ENCODE measurements around the gene CLCN7. TPM values are rescaled to one million over a fixed set of nuclear protein-coding genes. Genes with fewer than 3 reads are reported as not detected.

The CLCN7 gene
- polyA plus RNA-seq, 1 donor from 2014 or later = 40.9 TPM

- H2AFZ ChIP-seq (ENCODE audit: low read depth, low read length) = no peak overlapping the region
- H3K27me3 ChIP-seq (ENCODE audit: insufficient read depth, low read depth, low read length) = no peaks in the 10 kb centered on the region
- H4K20me1 ChIP-seq (ENCODE audit: insufficient read depth) = no peaks in the 10 kb centered on the region
- H3K9me3 ChIP-seq (ENCODE audit: low read length) = no peaks in the 10 kb centered on the region
- no peak overlapping the region for H3K27ac ChIP-seq (ENCODE audit: low read length)
- H3F3A ChIP-seq (ENCODE audit: insufficient read depth, low read length, poor library complexity, severe bottlenecking) = no peaks in the 10 kb centered on the region
- H3K36me3 ChIP-seq (ENCODE audit: insufficient read depth, low read length) = no peaks in the 10 kb centered on the region
- no peak for TF ChIP-seq TAF1 (IDR thresholded peaks at IDR 0.05; ENCODE audit: low read depth)
- TF ChIP-seq REST (IDR thresholded peaks at IDR 0.05; ENCODE audit: borderline replicate concordance) = no peak
- no peak for TF ChIP-seq POLR2AphosphoS5 (IDR thresholded peaks at IDR 0.05)
- TF ChIP-seq SMC3 (conservative IDR thresholded peaks at IDR 0.05; ENCODE audit: poor library complexity) = no peak
- no peak for TF ChIP-seq EZH2 (IDR thresholded peaks at IDR 0.05; ENCODE audit: borderline replicate concordance, insufficient read depth, low read length, poor library complexity, severe bottlenecking)
- TF ChIP-seq CTCF (IDR thresholded peaks at IDR 0.05; ENCODE audit: poor library complexity, severe bottlenecking) = no peak
- TF ChIP-seq MXI1 (conservative IDR thresholded peaks at IDR 0.05; ENCODE audit: poor library complexity, severe bottlenecking) = no peak
- TF ChIP-seq EP300 (conservative IDR thresholded peaks at IDR 0.05; ENCODE audit: poor library complexity, severe bottlenecking) = no peak
- TF ChIP-seq RAD21 (conservative IDR thresholded peaks at IDR 0.05) = no peak
- H3K4me3 ChIP-seq (ENCODE audit: low read length) = no peak overlapping the region
- no peak overlapping the region for H3K4me2 ChIP-seq (ENCODE audit: low read length)
- no peaks in the 10 kb centered on the region for H3K9me2 ChIP-seq (ENCODE audit: insufficient read depth, low read length)
- H3K79me2 ChIP-seq (replicated peaks; ENCODE audit: insufficient read depth, low read length) = no peaks in the 10 kb centered on the region
- no peak overlapping the region for H3K9ac ChIP-seq (ENCODE audit: low read length)
Observed at GRCh38 chr16:1466054-1466453, 8.8 kb downstream of the CLCN7 start.

- no peaks in the 10 kb centered on the region for H3K27me3 ChIP-seq (ENCODE audit: insufficient read depth, low read depth, low read length)
- H3K4me2 ChIP-seq (ENCODE audit: low read length) = no peak overlapping the region
- no peak overlapping the region for H2AFZ ChIP-seq (ENCODE audit: low read depth, low read length)
- H3K79me2 ChIP-seq (replicated peaks; ENCODE audit: insufficient read depth, low read length) = no peaks in the 10 kb centered on the region
- no peaks in the 10 kb centered on the region for H3F3A ChIP-seq (ENCODE audit: insufficient read depth, low read length, poor library complexity, severe bottlenecking)
- H3K36me3 ChIP-seq (ENCODE audit: insufficient read depth, low read length) = no peaks in the 10 kb centered on the region
- H4K20me1 ChIP-seq (ENCODE audit: insufficient read depth) = no peaks in the 10 kb centered on the region
- no peak overlapping the region for H3K9ac ChIP-seq (ENCODE audit: low read length)
- no peak for TF ChIP-seq POLR2AphosphoS5 (IDR thresholded peaks at IDR 0.05)
- no peak for TF ChIP-seq EZH2 (IDR thresholded peaks at IDR 0.05; ENCODE audit: borderline replicate concordance, insufficient read depth, low read length, poor library complexity, severe bottlenecking)
- no peak for TF ChIP-seq CTCF (IDR thresholded peaks at IDR 0.05; ENCODE audit: poor library complexity, severe bottlenecking)
- no peak for TF ChIP-seq REST (IDR thresholded peaks at IDR 0.05; ENCODE audit: borderline replicate concordance)
- TF ChIP-seq SMC3 (conservative IDR thresholded peaks at IDR 0.05; ENCODE audit: poor library complexity) = no peak
- no peak for TF ChIP-seq TAF1 (IDR thresholded peaks at IDR 0.05; ENCODE audit: low read depth)
- TF ChIP-seq EP300 (conservative IDR thresholded peaks at IDR 0.05; ENCODE audit: poor library complexity, severe bottlenecking) = no peak
- no peak for TF ChIP-seq RAD21 (conservative IDR thresholded peaks at IDR 0.05)
- no peak for TF ChIP-seq MXI1 (conservative IDR thresholded peaks at IDR 0.05; ENCODE audit: poor library complexity, severe bottlenecking)
- H3K4me3 ChIP-seq (ENCODE audit: low read length) = no peak overlapping the region
- no peak overlapping the region for H3K27ac ChIP-seq (ENCODE audit: low read length)
- H3K9me3 ChIP-seq (ENCODE audit: low read length) = no peaks in the 10 kb centered on the region
- H3K9me2 ChIP-seq (ENCODE audit: insufficient read depth, low read length) = no peaks in the 10 kb centered on the region
Observed at GRCh38 chr16:1465567-1465915, 9.3 kb downstream of the CLCN7 start.
